ENCODE results near the gene PRPF19.

PRPF19 gene

GRCh38 chr11:60944490-60945294 is 38.3 kb upstream of the PRPF19 start:
- no peak overlapping the region for H3K27ac ChIP-seq
- TF ChIP-seq ZFX (IDR thresholded peaks at IDR 0.05; ENCODE audit: borderline replicate concordance) (no peak), CTCF (IDR thresholded peaks at IDR 0.05) (peak; percentile 33; the same call in 1 of the 2 replicates)

DNA sequence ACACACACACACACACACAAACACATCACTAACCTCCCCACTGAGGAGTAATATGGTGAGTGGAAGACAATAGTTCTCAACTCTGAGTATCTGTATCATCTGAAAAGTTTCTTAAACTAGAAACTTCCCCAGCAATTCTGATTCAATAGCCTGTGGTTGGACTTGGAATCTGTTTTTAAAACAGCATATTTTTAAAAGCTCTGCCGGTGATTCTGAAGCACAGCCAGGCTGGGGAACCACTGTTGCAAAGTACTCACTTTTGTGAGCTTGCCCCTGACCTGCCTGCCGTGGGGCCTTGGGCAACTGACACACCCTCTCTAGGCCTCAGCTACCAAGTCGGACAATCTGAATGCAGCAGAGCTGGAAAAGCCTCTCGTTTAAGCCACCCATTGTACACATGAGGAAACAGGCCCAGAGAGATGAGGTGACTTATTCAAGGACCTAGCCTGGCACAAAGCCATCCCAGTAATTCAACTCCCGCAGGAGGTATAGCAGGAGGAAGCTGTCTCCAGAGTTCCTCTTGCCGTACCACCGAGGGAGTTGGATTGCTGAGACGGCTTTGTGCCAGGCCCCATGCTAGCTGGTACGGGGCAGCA is 36.7 kb upstream of the PRPF19 start:
- 0 out of 2 replicates have a peak overlapping the region, but pooled peaks have one; percentile 15 for H3K27ac ChIP-seq
- TF ChIP-seq ZFX (IDR thresholded peaks at IDR 0.05; ENCODE audit: borderline replicate concordance) = no peak
- no peak for TF ChIP-seq CTCF (IDR thresholded peaks at IDR 0.05)

- H3K27ac ChIP-seq = 0 out of 2 replicates have a peak overlapping the region, but pooled peaks have one; percentile 15
- TF ChIP-seq ZFX (IDR thresholded peaks at IDR 0.05; ENCODE audit: borderline replicate concordance) = no peak
- TF ChIP-seq CTCF (IDR thresholded peaks at IDR 0.05) = no peak
Measured at GRCh38 chr11:60942219-60942618, 35.8 kb upstream of the PRPF19 start.

DNA sequence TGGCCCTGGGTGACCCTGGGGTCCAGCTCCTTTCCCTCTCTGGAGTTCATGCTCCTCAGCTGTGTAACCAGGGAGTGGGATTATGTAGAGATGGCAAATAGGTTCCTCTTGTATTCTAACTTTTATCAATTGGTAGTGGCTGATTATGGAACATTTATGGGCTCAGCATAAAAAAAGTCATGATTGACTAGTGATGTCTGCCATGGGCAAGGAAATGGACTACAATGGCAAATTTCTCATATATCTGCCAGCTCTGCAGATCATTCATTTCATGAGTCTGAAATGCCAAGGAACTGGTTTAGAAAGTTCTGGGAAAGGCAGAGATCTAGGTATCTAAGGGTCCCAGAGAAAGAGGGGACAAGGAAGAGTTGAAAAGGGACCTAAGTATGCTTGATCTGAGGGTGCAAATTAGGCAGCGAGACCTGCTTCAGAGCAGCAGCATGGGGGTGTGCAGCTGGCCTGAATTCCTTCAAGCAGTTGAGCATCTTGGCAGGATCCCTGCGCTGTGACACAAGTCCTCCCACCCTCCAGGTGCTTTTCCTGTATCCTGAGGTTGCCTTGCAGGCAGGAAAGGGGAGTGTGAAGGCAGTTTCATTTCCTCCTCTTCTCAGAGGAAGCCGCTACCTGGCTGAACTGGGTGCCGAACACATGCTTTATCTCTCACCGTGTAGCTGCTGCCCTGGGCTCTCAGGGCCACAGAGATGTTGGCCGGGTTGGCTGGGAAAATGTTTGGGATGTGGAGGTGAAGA is 35.2 kb upstream of the PRPF19 start:
- 0 out of 2 replicates have a peak overlapping the region, but pooled peaks have one; percentile 15 for H3K27ac ChIP-seq
- no peak for TF ChIP-seq ZFX (IDR thresholded peaks at IDR 0.05; ENCODE audit: borderline replicate concordance)
- TF ChIP-seq CTCF (IDR thresholded peaks at IDR 0.05) = no peak

DNA sequence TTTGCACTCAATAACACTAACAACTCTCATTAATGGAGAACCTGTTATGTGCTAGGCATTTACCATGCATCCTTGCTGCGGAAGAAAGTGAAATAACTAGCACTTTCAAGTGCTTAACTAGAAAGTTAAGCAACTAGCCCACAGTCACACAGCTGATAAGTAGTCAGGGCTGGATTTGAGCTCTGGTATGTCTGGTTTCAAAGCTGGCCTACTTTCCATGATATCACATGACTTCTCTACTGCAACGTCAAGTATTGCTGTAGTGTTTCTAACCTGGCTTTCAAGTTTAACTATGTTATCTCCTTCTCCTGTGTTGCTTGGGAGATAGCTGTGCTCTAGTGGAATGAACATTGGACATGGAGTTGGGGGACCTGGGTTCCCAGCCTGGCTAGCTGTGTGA is 33.5 kb upstream of the PRPF19 start:
- TF ChIP-seq ZFX (IDR thresholded peaks at IDR 0.05; ENCODE audit: borderline replicate concordance) (no peak), CTCF (IDR thresholded peaks at IDR 0.05) (no peak)
- no peak overlapping the region for H3K27ac ChIP-seq

DNA sequence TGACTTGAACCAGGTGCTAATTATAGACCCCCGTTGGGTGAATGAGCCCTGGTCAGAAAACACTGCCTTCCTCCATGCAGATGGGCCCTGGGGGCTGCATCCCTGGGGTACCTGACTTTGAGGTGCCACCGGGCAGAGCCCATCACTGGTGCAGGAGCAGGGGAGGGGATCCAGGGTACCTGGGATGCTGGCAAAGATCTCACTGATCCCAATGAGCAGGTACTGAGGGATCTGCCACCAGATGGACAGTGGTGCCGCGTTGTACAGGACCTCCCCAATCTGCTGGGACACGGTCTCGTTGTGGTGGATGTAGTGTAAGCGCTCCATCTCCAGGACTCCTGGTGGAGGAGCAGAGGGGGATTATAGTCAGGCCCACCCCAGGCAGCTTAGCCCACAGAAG is 32.9 kb upstream of the PRPF19 start:
- H3K27ac ChIP-seq = no peak overlapping the region
- TF ChIP-seq CTCF (IDR thresholded peaks at IDR 0.05) (no peak), ZFX (IDR thresholded peaks at IDR 0.05; ENCODE audit: borderline replicate concordance) (no peak)
